ENCODE data around the gene C19orf67.

- TF ChIP-seq CTCF (tag by site-specific recombination; IDR thresholded peaks at IDR 0.05) (peak; percentile 51; the same call in 1 of the 2 replicates), ZNF513 (tag by site-specific recombination; IDR thresholded peaks at IDR 0.05) (no peak), ZNF549 (tag by site-specific recombination; IDR thresholded peaks at IDR 0.05) (no peak)
These were observed 28.3 kb upstream of the C19orf67 start for GRCh38 chr19:14113762-14114414.
